Measurements from ENCODE around the gene ZDHHC22.

GRCh38 chr14:77086017-77086727 is 55.4 kb downstream of the ZDHHC22 start:
- TF ChIP-seq ZNF207 (IDR thresholded peaks at IDR 0.05; ENCODE audit: borderline replicate concordance) (no peak), FOXM1 (CRISPR knock-in tag; IDR thresholded peaks at IDR 0.05) (no peak), NFAT5 (CRISPR knock-in tag; IDR thresholded peaks at IDR 0.05) (no peak), CBFB (CRISPR knock-in tag; IDR thresholded peaks at IDR 0.05) (no peak), PREB (CRISPR knock-in tag; IDR thresholded peaks at IDR 0.05) (no peak), NR2C2 (CRISPR knock-in tag; IDR thresholded peaks at IDR 0.05; ENCODE audit: borderline replicate concordance) (no peak), ZBTB14 (CRISPR knock-in tag; IDR thresholded peaks at IDR 0.05) (no peak), EEA1 (CRISPR knock-in tag; IDR thresholded peaks at IDR 0.05; ENCODE audit: borderline replicate concordance) (no peak), HES4 (CRISPR knock-in tag; IDR thresholded peaks at IDR 0.05; ENCODE audit: borderline replicate concordance) (no peak)

Data from HepG2 (cell line).